Panc1 (cell line): ENCODE results near the gene CDX1. TPM values are rescaled to one million over a fixed set of nuclear protein-coding genes. Genes with fewer than 3 reads are reported as not detected.
A peak's percentile ranks its signal among the peaks of the same experiment; 100 is the strongest.

Experiments used
- ATAC-seq: fragments of 200-7000 bp; cut with Tn5 transposase; 2 replicates; pipeline ENCODE4 v1.9.1; 2020; ENCODE audit warnings: mild to moderate bottlenecking, moderate library complexity
- BruUV-seq: library from RNA; stranded (reverse); fragments of 400-500 nt; replicated peaks from 2 replicates; lab custom pipeline; 2021; lab: Mats Ljungman, UMichigan
- CTCF ChIA-PET: fragments of 300-600 bp; sonication (Branson Sonifier 250); formaldehyde crosslinking; loops from one replicate; lab custom pipeline; 2022; ENCODE audit warnings: antibody characterized with exemption; lab: Charles Lee
- POLR2A ChIA-PET: fragments of 300-600 bp; sonication (Branson Sonifier 250); formaldehyde crosslinking; loops from one replicate; lab custom pipeline; 2022; ENCODE audit warnings: antibody characterized with exemption; lab: Charles Lee
- DNase-seq: peaks from one replicate; pipeline ENCODE4 v3.0.0-alpha.2; 2010; ENCODE audit warnings: low read depth, low spot score
- H3K27ac ChIP-seq: 2 replicates; pipeline ENCODE4 v1.5.1; 2011; ENCODE audit warnings: mild to moderate bottlenecking, low read length, inconsistent platforms
- H3K27me3 ChIP-seq: fragments of 200-500 bp; sonication (Bioruptor generic); 2 replicates; pipeline ENCODE4 v1.6.0; 2014; ENCODE audit warnings: low read length, inconsistent platforms; ENCODE audit not compliant: control insufficient read depth, insufficient read depth
- H3K36me3 ChIP-seq: fragments of 200-500 bp; sonication (Bioruptor generic); 2 replicates; pipeline ENCODE4 v1.5.1; 2014; ENCODE audit warnings: inconsistent platforms, mild to moderate bottlenecking, low read length, moderate library complexity; ENCODE audit not compliant: control insufficient read depth, insufficient read depth
- H3K4me1 ChIP-seq: 2 replicates; pipeline ENCODE4 v1.5.1; 2011; ENCODE audit warnings: inconsistent platforms, mild to moderate bottlenecking, low read length, moderate library complexity; ENCODE audit not compliant: control insufficient read depth, insufficient read depth
- H3K4me3 ChIP-seq, 2 experiments: 2 replicates each; pipeline ENCODE4 v1.5.1; 2011 to 2012; ENCODE audit warnings: low read depth in 2 of 2, low read length in 2 of 2, mild to moderate bottlenecking in 2 of 2, inconsistent platforms in 1 of 2, moderate library complexity in 1 of 2
- H3K9me3 ChIP-seq: fragments of 200-500 bp; sonication (Bioruptor generic); 2 replicates; pipeline ENCODE4 v1.5.1; 2014; ENCODE audit warnings: low read depth, mild to moderate bottlenecking, inconsistent platforms, low read length, moderate library complexity; ENCODE audit not compliant: control insufficient read depth, insufficient read depth
- CTCF ChIP-seq: fragments of 450-650 bp; IDR thresholded peaks from 2 replicates; pipeline ENCODE4 v1.5.1; 2017; ENCODE audit warnings: mild to moderate bottlenecking
- POLR2AphosphoS5 ChIP-seq: IDR thresholded peaks from 2 replicates; pipeline ENCODE4 v1.6.1; 2012; ENCODE audit warnings: mild to moderate bottlenecking, low read depth, low read length, moderate library complexity
- SIN3A ChIP-seq: IDR thresholded peaks from 2 replicates; pipeline ENCODE4 v1.6.1; 2012; ENCODE audit warnings: low read depth, mild to moderate bottlenecking, low read length, moderate library complexity, borderline replicate concordance; ENCODE audit not compliant: insufficient read depth
- TCF7L2 ChIP-seq: IDR thresholded peaks from 2 replicates; pipeline ENCODE4 v1.6.1; 2011; ENCODE audit warnings: mild to moderate bottlenecking, low read depth, low read length, inconsistent platforms
- in situ Hi-C: cut with HindIII; loops from 2 replicates; pipeline ENCODE4 v1.10.0; 2016; ENCODE audit warnings: low sequenced_read_pairs, low pct_unique_long_range_greater_than_20kb
- intact Hi-C: fragments of 100-400 bp; cut with micrococcal nuclease; formaldehyde crosslinking; loops from one replicate; pipeline ENCODE4 v1.10.0; 2022; ENCODE audit not compliant: unreplicated experiment
- total RNA-seq: library from RNA; stranded (reverse); gene quantifications from one replicate; pipeline ENCODE4 v1.2.1, GENCODE V29; 2021; ENCODE audit not compliant: unreplicated experiment
- TF ChIP-seq, protein P1 (sequence below), 2 experiments: IDR thresholded peaks; 2 replicates each; pipeline ENCODE4 v1.6.1; 2011 to 2012; ENCODE audit warnings: low read depth in 2 of 2, control low read depth in 1 of 2, low read length in 1 of 2, mild to moderate bottlenecking in 1 of 2, moderate library complexity in 1 of 2; ENCODE audit not compliant: insufficient read depth in 1 of 2

The CDX1 gene
- total RNA-seq, 1 experiment from 2014 or later = not detected

- Histone ChIP-seq H3K4me3 (no peak overlapping the region), H3K4me1 (peaks cover 7% of the 10 kb centered on the region), H3K36me3 (no peaks in the 10 kb centered on the region), H3K9me3 (no peaks in the 10 kb centered on the region), H3K27ac (no peak overlapping the region), H3K27me3 (no peaks in the 10 kb centered on the region)
- no TSS peak for BruUV-seq
- ChIA-PET POLR2A (no interaction called here), CTCF (no interaction called here)
- no peak for DNase-seq
- in situ Hi-C loops = no loop called here
- intact Hi-C loops = no loop called here
- TF ChIP-seq SIN3A = no peak
- TF ChIP-seq TCF7L2 = no peak
- TF ChIP-seq POLR2AphosphoS5 = no peak
- TF ChIP-seq, protein P1, sequence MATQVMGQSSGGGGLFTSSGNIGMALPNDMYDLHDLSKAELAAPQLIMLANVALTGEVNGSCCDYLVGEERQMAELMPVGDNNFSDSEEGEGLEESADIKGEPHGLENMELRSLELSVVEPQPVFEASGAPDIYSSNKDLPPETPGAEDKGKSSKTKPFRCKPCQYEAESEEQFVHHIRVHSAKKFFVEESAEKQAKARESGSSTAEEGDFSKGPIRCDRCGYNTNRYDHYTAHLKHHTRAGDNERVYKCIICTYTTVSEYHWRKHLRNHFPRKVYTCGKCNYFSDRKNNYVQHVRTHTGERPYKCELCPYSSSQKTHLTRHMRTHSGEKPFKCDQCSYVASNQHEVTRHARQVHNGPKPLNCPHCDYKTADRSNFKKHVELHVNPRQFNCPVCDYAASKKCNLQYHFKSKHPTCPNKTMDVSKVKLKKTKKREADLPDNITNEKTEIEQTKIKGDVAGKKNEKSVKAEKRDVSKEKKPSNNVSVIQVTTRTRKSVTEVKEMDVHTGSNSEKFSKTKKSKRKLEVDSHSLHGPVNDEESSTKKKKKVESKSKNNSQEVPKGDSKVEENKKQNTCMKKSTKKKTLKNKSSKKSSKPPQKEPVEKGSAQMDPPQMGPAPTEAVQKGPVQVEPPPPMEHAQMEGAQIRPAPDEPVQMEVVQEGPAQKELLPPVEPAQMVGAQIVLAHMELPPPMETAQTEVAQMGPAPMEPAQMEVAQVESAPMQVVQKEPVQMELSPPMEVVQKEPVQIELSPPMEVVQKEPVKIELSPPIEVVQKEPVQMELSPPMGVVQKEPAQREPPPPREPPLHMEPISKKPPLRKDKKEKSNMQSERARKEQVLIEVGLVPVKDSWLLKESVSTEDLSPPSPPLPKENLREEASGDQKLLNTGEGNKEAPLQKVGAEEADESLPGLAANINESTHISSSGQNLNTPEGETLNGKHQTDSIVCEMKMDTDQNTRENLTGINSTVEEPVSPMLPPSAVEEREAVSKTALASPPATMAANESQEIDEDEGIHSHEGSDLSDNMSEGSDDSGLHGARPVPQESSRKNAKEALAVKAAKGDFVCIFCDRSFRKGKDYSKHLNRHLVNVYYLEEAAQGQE (IDR thresholded peaks at IDR 0.05; ENCODE audit: insufficient read depth in 1 of 2, low read depth in 2 of 2, low read length in 1 of 2) = no peak
- no peak for TF ChIP-seq CTCF
- ATAC-seq = no peak
Measured at GRCh38 chr5:150126921-150127265, 39.7 kb upstream of the CDX1 start.

- ATAC-seq (peak; percentile 20), DNase-seq (no peak)
- TF ChIP-seq CTCF = no peak
- TF ChIP-seq TCF7L2 = no peak
- no peak for TF ChIP-seq SIN3A
- TF ChIP-seq POLR2AphosphoS5 = no peak
- TF ChIP-seq, protein P1 (IDR thresholded peaks at IDR 0.05; ENCODE audit: insufficient read depth in 1 of 2, low read depth in 2 of 2, low read length in 1 of 2) = no peak
- peak overlapping the region; percentile 24 to 48; a peak in 3 of 4 replicates for H3K4me3 ChIP-seq
- CTCF ChIA-PET = no interaction called here
- H3K36me3 ChIP-seq = no peaks in the 10 kb centered on the region
- peaks cover 7% of the 10 kb centered on the region for H3K4me1 ChIP-seq
- 0 out of 2 replicates have a peak overlapping the region, but pooled peaks have one; percentile 11 for H3K27ac ChIP-seq
- in situ Hi-C loops (no loop called here), intact Hi-C loops (no loop called here)
- H3K27me3 ChIP-seq = no peaks in the 10 kb centered on the region
- no TSS peak for BruUV-seq
- no peaks in the 10 kb centered on the region for H3K9me3 ChIP-seq
- POLR2A ChIA-PET = interaction anchor here (0.6 kb wide), 1 partner anchor 50 kb away, joined by 3 read pairs; no protein-coding TSS in a partner anchor
Measured at GRCh38 chr5:150129454-150129812, 37.1 kb upstream of the CDX1 start.
